AG08395 (cell line): Measurements from ENCODE around the gene CRLF1.

Source experiments
- DNase-seq: peaks from one replicate; pipeline ENCODE4 v3.0.0; 2012; ENCODE audit warnings: mixed read lengths, low spot score

CRLF1 gene

DNA sequence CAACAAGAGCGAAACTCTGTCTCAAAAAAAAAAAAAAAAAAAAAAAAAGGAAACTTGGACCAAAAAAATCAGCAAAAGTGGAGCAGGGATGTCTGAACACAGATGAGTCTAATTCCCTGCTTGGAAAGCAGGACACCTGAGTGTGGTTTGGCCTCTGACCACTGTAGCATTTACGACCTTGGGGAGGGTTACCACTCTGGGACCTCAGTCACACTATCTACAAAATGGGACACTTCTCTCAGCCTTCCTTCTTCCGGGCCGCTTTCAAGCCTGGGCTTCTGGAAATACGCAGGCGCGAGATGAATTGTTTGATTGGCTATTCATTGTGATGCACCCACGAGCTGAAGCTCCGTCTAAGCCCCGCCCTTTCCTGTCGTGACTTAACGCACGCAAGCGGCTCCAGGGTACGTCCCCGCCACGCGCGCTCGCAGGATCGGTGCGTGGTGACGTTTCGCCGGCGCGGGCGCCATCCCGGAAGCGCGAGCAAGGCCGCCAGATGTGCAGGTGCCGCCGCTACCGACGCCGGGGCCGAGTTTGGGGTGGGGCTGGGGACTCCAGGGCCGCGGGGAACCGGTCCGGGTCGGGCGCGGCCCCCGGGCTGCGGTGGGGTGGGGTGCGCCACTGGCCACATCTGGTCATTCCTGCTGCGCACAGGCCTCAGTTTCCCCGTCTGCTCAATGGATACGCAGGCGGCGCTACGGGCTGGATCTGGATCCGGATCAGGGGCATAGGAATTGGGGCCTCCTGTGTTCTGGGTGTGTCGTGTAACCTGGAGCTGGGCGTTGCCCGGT, 49.0 kb downstream of the CRLF1 start, which contains the start of gene KXD1:
KXD1 (plus strand) TSS at position 460 of the 791 bp plus-strand sequence. CDS start 4,187 bp downstream, outside the sequence.
- DNase-seq = peak; percentile 99

DNA sequence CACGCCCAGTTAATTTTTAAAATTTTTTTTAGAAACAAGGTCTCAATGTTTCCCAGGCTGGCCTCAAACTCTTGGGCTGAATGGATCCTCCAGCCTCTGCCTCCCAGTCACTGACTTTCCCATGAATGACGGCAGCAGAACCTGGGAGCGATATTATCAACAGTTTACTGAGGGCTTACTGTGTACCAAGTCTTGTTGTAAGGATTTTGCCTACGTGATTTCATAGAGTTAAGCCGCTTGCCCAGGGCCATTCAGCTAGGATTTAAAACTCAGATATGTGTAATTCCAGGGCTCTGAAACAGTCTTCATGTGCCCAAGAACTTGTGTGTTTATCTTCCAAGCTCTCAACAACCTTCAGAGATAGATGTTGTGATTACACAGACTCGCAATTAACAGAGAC, 55.0 kb downstream of the CRLF1 start:
- DNase-seq = no peak

DNA sequence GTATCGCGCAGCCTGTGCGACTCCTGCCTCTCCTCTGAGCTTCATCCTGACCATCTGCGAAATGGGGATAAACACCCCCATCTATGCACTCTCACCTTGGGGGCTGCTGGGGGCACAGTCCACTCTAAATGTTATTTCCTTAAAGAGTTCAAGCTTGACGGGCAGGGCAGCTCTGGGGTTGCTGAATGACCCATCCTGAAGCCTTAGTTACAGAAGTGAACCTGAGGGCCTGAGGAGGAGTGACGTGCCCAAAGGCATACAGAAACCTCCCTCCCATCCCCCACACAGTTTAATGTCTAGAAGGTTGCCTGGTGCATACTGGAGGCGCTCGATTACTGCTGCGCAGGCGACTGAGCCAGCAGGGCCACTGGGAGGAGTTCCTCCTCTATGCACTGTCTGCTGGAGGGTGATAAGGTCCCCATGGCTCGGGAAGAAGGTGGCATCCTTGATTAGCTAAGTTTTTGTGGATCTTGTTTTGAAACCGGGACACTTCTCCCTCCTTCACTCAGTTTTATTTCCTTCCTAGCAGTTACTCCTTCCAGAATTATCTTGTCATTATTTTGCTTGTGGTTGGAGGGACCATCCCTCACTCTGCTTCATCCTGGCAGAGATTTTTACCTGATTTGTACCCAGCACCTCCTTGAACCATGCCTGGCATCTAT, 62.7 kb downstream of the CRLF1 start:
- DNase-seq = peak; percentile 68
